Esophagus (tissue), 2 donors: ENCODE data around the gene FMN2. TPM values are rescaled to one million over a fixed set of nuclear protein-coding genes. Genes with fewer than 3 reads are reported as not detected.

ENCODE experiments used
- H3K27ac ChIP-seq, 2 donors: one replicate each; pipeline ENCODE4 v1.5.1; 2013; ENCODE audit warnings: low read depth in 2 of 2, mild to moderate bottlenecking in 2 of 2, inconsistent platforms in 1 of 2, low read length in 1 of 2, moderate library complexity in 1 of 2
- H3K27me3 ChIP-seq, 2 donors: one replicate each; pipeline ENCODE4 v1.6.1; 2013; ENCODE audit warnings: low read length in 2 of 2, control low read depth in 1 of 2, mild to moderate bottlenecking in 1 of 2; ENCODE audit not compliant: insufficient read depth in 2 of 2, control insufficient read depth in 1 of 2
- H3K36me3 ChIP-seq, 2 donors: one replicate each; pipeline ENCODE4 v1.6.1; 2013; ENCODE audit warnings: low read length in 1 of 2; ENCODE audit not compliant: control insufficient read depth in 2 of 2, insufficient read depth in 2 of 2
- H3K4me1 ChIP-seq, 2 donors: one replicate each; pipeline ENCODE4 v1.6.1; 2013; ENCODE audit warnings: low read length in 1 of 2; ENCODE audit not compliant: control insufficient read depth in 2 of 2, insufficient read depth in 2 of 2
- H3K4me3 ChIP-seq, 2 donors: one replicate each; pipeline ENCODE4 v1.5.1; 2013; ENCODE audit warnings: low read length in 2 of 2, mild to moderate bottlenecking in 2 of 2, low read depth in 1 of 2, moderate library complexity in 1 of 2
- H3K9me3 ChIP-seq, 2 donors: one replicate each; pipeline ENCODE4 v1.6.1; 2013; ENCODE audit warnings: mild to moderate bottlenecking in 2 of 2, low read depth in 1 of 2, low read length in 1 of 2, moderate library complexity in 1 of 2; ENCODE audit not compliant: control insufficient read depth in 2 of 2, insufficient read depth in 1 of 2
- WGBS, 2 donors: extraction: QIAGEN DNeasy Blood & Tissue Kit; methylation state at CpG; one replicate each; pipeline ENCODE4 v1.1.7; 2013; 5-methylcytosine and 5-hydroxymethylcytosine counted together
- polyA plus RNA-seq, 2 donors: library from polyadenylated mRNA; stranded (reverse); fragments of 200-250 nt; gene quantifications; one replicate each; pipeline ENCODE4 v1.2.3, GENCODE V29; 2013
- donor health status: healthy with polysubstance abuse.
- donor health status: Bipolar disorder and iron deficiency.

Gene FMN2
- polyA plus RNA-seq, 2 donors = 0.11 to 0.16 TPM

DNA sequence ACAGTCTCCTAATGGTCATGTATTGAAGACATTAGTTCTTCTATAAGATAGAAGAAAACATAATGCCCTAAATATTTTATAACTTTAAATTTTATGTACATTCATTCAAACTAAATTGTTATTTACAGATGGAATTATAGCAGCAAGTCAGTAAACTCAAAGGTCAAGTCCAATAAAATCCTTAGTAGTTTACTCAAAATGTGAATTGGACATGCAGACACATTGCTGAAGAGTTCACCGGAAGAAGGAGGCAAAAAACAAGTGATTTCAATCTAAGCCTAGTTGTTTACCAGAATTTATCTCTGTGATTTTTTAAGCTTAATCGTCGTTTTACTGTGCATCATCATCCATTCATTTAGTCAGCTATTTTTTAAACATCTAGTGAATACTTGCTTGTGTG, 370.6 kb downstream of the FMN2 start:
- Histone ChIP-seq H3K36me3 (no peaks in the 10 kb centered on the region), H3K27ac (no peak overlapping the region), H3K9me3 (peaks cover 0 to 3% of the 10 kb centered on the region in 2 donors), H3K4me1 (no peaks in the 10 kb centered on the region), H3K27me3 (no peaks in the 10 kb centered on the region), H3K4me3 (no peak overlapping the region)
- 68% methylated on average over 3 of the region's 3 CpGs for WGBS, 2 donors

GRCh38 chr1:240462766-240463395, 371.2 kb downstream of the FMN2 start:
- Histone ChIP-seq H3K9me3 (peaks cover 0 to 3% of the 10 kb centered on the region in 2 donors), H3K36me3 (no peaks in the 10 kb centered on the region), H3K27ac (no peak overlapping the region), H3K4me1 (no peaks in the 10 kb centered on the region), H3K4me3 (no peak overlapping the region), H3K27me3 (no peaks in the 10 kb centered on the region)
- 57 to 62% methylated on average over 7 of the region's 7 CpGs for WGBS, 2 donors

DNA sequence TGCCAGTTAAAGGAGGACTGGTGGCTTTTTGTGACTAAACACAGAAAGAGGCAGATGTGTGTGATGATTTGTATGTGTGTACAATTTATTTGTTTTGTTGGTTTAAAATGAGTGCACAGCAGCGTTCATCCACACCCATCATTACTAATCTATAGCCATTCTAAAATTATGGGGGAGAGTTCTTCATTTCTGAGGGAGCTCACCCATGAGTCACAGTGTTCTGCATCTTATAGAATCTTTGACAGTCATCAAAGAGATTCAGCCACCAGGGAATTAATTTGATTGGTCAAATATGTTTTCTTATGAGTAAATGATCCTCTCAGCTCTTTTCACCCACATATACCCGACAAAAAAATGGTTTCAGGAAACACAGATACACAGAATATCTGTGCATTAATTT, 372.4 kb downstream of the FMN2 start:
- Histone ChIP-seq H3K27ac (no peak overlapping the region), H3K36me3 (no peaks in the 10 kb centered on the region), H3K9me3 (peaks cover 0 to 3% of the 10 kb centered on the region in 2 donors), H3K27me3 (no peaks in the 10 kb centered on the region), H3K4me1 (no peaks in the 10 kb centered on the region), H3K4me3 (no peak overlapping the region)
- 74% methylated on average over 2 of the region's 2 CpGs for WGBS, 2 donors

DNA sequence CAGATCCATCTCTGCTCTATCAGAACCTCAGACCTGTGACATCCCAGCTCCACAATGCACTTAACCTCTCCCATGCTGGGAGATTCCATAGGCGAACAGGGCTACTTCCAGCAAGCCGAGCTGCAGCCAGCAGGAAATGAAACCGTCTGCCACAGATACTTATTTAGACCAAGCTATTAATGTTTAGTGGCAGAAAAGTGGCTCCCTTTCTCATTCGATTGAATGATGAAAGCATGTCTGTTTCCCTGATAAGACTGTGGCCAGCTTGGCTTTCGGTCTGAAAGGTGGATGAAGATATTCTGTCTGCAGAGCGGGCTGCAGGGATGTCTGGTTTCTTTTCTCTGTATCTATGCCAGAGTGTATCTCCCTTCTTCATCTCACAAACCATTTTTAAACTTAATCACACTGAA, 373.9 kb downstream of the FMN2 start:
- Histone ChIP-seq H3K9me3 (peaks cover 0 to 3% of the 10 kb centered on the region in 2 donors), H3K27ac (no peak overlapping the region), H3K27me3 (no peaks in the 10 kb centered on the region), H3K4me1 (no peaks in the 10 kb centered on the region), H3K36me3 (no peaks in the 10 kb centered on the region), H3K4me3 (no peak overlapping the region)
- 45 to 46% methylated on average over 6 of the region's 6 CpGs for WGBS, 2 donors

- no peak overlapping the region for H3K4me3 ChIP-seq
- H3K36me3 ChIP-seq = no peaks in the 10 kb centered on the region
- no peaks in the 10 kb centered on the region for H3K9me3 ChIP-seq
- H3K27ac ChIP-seq = no peak overlapping the region
- WGBS, 2 donors = 80 to 85% methylated on average over 4 of the region's 4 CpGs
- H3K4me1 ChIP-seq = no peaks in the 10 kb centered on the region
- no peaks in the 10 kb centered on the region for H3K27me3 ChIP-seq
These were observed 374.8 kb downstream of the FMN2 start for GRCh38 chr1:240466509-240466908.

GRCh38 chr1:240467895-240468294, 376.2 kb downstream of the FMN2 start:
- Histone ChIP-seq H3K27ac (no peak overlapping the region), H3K4me1 (no peaks in the 10 kb centered on the region), H3K27me3 (no peaks in the 10 kb centered on the region), H3K4me3 (no peak overlapping the region), H3K36me3 (no peaks in the 10 kb centered on the region), H3K9me3 (no peaks in the 10 kb centered on the region)

DNA sequence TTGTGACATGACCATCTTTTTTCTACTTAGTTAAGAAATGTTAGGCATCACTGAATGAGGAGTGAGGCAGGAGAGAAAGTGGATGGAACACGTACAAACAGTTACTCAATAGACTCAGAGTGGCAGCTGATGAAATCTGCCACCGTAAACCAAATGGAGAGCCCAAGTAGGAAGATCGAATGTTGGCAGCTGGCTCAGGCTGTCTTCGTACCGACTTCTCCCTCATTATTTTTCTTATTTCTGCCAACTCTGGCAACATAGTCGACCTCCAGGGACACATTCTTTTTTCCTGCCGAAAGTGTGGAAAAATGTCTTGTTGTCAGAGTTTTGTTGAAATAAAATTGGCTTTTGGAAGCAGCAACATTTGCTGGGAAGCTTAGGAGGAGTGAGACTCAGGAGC, 377.0 kb downstream of the FMN2 start:
- 68 to 79% methylated on average over 7 of the region's 7 CpGs for WGBS, 2 donors
- H3K9me3 ChIP-seq = no peaks in the 10 kb centered on the region
- no peaks in the 10 kb centered on the region for H3K4me1 ChIP-seq
- no peak overlapping the region for H3K27ac ChIP-seq
- H3K4me3 ChIP-seq = no peak overlapping the region
- H3K27me3 ChIP-seq = no peaks in the 10 kb centered on the region
- H3K36me3 ChIP-seq = no peaks in the 10 kb centered on the region

DNA sequence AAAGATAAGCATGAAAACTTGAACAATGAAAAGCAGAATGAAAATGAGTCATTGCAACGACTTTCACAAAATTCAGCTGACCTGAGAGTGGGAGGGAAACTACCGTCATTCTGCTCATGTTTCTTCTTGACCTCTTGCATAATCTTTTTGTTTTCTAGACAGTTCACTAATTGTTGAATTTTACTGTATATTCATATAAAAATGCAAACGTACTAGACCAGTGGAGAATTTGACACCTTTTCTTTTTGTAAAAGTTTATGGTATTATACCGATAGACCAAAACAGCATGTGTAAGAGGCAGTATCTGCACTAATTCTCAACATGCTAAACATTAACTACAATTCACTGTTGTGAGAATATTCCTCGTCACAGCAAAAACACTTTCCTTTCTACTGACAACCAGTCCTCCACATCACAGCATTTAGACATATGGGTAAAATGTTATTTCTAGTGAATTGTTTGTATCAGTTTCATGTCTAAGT, 382.5 kb downstream of the FMN2 start:
- Histone ChIP-seq H3K36me3 (no peaks in the 10 kb centered on the region), H3K9me3 (peaks cover 0 to 2% of the 10 kb centered on the region in 2 donors), H3K27me3 (no peaks in the 10 kb centered on the region), H3K27ac (no peak overlapping the region), H3K4me1 (no peaks in the 10 kb centered on the region), H3K4me3 (no peak overlapping the region)
- 43 to 45% methylated on average over 5 of the region's 5 CpGs for WGBS, 2 donors

- 75% methylated on average over 4 of the region's 4 CpGs for WGBS, 2 donors
- H3K9me3 ChIP-seq = peaks cover 0 to 2% of the 10 kb centered on the region in 2 donors
- H3K27me3 ChIP-seq = no peaks in the 10 kb centered on the region
- H3K4me1 ChIP-seq = no peaks in the 10 kb centered on the region
- H3K4me3 ChIP-seq = no peak overlapping the region
- H3K36me3 ChIP-seq = no peaks in the 10 kb centered on the region
- no peak overlapping the region for H3K27ac ChIP-seq
These were observed 384.1 kb downstream of the FMN2 start for GRCh38 chr1:240475832-240476231.

GRCh38 chr1:240478536-240478935, 386.9 kb downstream of the FMN2 start:
- Histone ChIP-seq H3K36me3 (no peaks in the 10 kb centered on the region), H3K4me1 (no peaks in the 10 kb centered on the region), H3K27me3 (no peaks in the 10 kb centered on the region), H3K4me3 (no peak overlapping the region), H3K27ac (no peak overlapping the region), H3K9me3 (peaks cover 0 to 2% of the 10 kb centered on the region in 2 donors)
- 77 to 78% methylated on average over 6 of the region's 6 CpGs for WGBS, 2 donors
